Omental fat pad (tissue), 4 donors: Measurements from ENCODE around the gene GUK1. TPM values are rescaled to one million over a fixed set of nuclear protein-coding genes. Genes with fewer than 3 reads are reported as not detected.

Experiments used
- ATAC-seq: fragments of 150-250 bp; one replicate; pipeline ENCODE4 v1.9.1; 2016; ENCODE audit warnings: mild to moderate bottlenecking, moderate library complexity; ENCODE audit not compliant: low FRiP score
- DNase-seq: peaks from one replicate; pipeline ENCODE4 v3.0.0-alpha.2; 2019; ENCODE audit warnings: low spot score
- total RNA-seq, 4 donors: library from RNA; depleted of rRNA; stranded (reverse); fragments of >200 nt; gene quantifications; one replicate each; pipeline ENCODE4 v1.1.0, GENCODE V29; 2016
- TF ChIP-seq, protein P1 (sequence below), 3 donors: fragments of 450-650 bp; IDR thresholded peaks; one replicate each; pipeline ENCODE4 v1.5.1; 2016 to 2017; ENCODE audit warnings: antibody characterized with exemption in 3 of 3, mild to moderate bottlenecking in 3 of 3, moderate library complexity in 2 of 3

The GUK1 gene
- total RNA-seq, 4 donors from 2014 or later: 285 to 404 (median 308) TPM

DNA sequence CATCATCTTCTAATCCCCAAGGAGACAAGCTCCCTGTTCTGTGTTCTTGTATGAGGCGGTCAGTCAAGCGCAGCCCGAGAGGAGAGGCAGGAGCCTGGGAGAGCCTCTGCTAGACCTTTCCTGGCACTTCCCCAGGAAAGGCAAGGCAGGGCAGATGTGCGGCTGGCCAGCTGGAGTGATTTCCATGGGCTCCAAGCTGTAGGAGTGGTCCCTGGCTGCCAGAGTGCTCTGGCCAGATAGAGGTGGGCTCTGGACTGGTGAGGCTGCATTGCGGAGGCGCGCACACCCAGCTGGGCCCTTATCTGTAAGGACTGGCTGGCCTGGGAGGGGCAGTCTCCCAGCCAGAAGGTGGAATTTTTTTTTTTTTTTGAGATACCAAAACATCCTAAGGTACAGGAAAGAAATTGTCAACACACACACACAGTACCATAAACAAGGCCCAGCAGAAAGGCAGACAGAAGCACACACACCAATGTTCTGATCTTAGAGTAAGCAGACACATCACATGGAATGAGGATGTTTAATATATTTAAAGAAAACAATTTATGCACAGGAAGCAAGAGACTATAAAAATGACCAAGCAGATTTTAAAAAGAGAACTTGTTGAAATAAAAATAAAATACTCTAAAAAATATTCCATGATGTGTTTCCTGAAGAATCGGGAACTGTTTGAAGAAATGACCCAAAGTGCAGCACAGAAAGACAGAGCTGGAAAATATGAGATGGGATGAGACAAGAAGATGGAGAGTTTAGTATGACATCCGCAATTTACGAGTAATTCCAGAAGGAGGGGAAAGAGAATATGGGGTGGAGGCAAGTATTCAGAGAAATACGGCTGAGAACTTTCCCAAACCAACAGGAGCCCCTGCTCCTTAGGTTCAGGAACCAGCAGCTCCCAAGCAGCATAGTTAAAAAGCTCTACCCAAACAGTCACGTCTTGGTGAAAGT, 38.9 kb downstream of the GUK1 start:
- DNase-seq (no peak), ATAC-seq (no peak)
- TF ChIP-seq, protein P1, sequence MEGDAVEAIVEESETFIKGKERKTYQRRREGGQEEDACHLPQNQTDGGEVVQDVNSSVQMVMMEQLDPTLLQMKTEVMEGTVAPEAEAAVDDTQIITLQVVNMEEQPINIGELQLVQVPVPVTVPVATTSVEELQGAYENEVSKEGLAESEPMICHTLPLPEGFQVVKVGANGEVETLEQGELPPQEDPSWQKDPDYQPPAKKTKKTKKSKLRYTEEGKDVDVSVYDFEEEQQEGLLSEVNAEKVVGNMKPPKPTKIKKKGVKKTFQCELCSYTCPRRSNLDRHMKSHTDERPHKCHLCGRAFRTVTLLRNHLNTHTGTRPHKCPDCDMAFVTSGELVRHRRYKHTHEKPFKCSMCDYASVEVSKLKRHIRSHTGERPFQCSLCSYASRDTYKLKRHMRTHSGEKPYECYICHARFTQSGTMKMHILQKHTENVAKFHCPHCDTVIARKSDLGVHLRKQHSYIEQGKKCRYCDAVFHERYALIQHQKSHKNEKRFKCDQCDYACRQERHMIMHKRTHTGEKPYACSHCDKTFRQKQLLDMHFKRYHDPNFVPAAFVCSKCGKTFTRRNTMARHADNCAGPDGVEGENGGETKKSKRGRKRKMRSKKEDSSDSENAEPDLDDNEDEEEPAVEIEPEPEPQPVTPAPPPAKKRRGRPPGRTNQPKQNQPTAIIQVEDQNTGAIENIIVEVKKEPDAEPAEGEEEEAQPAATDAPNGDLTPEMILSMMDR (IDR thresholded peaks at IDR 0.05): no peak

DNA sequence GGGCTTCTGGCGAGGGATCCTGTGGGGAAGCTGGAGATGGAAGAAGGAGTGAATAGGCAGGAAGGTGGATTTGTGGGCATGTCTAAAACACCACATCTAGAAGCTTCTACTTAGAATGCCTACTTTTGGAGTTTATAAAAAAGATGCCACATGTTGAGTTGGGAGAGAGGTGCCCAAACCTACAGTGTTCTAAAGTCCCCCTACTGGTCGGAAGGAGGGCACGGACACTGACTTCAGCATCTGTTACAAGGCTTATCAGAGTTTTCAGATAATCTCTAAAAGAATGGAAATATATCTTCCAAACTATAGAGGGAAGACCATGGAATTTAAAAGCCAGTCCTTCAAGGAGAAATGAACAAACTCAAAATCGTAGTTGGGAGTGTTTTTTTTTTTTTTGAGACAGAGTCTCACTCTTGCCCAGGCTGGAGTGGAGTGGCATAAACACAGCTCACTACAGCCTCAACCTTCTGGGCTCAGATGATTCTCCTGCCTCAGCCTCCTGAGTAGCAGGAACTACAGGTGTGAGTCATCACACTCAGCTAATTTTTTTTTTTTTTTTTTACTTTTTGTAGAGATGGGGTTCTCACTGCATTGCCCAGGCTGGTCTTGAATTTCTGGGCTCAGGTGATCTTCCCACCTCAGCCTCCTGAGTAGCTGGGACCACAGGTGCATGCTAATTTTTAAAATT, 40.3 kb downstream of the GUK1 start:
- no peak for ATAC-seq
- TF ChIP-seq, protein P1 (IDR thresholded peaks at IDR 0.05): no peak
- no peak for DNase-seq

DNA sequence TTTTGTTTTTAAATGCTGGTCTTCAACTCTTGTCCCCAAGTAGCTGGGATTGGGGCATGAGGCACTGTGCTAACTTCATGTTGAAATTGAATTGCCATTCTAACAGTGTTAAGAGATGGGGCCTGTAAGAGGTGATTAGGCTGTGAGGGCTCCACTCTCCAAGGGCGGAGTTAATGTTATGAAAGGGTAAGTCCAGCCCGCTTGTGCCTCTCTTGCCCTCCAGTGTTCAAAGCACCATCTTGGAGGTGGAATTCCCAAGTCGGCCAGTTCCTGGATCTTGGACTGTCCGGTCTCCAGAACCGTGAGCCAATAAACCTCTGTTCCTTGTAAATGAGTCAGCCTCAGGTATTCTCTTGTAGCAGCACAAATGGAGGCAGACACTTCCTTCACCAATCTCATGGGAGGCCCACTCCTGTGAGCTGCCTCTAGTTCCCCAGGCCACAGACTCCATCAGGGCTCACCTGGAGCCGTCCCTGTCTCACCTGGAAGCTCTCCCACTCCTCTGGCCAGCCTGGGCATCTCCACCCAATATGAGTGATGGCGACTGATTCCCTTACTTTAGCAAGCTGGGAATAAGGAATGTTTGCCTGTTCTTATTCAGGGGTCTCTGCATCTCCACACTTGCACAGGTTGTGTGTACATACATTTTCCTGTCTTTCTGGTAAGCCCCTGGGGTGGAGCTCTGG, 41.0 kb downstream of the GUK1 start:
- TF ChIP-seq, protein P1 (IDR thresholded peaks at IDR 0.05): no peak
- DNase-seq: no peak
- no peak for ATAC-seq

DNA sequence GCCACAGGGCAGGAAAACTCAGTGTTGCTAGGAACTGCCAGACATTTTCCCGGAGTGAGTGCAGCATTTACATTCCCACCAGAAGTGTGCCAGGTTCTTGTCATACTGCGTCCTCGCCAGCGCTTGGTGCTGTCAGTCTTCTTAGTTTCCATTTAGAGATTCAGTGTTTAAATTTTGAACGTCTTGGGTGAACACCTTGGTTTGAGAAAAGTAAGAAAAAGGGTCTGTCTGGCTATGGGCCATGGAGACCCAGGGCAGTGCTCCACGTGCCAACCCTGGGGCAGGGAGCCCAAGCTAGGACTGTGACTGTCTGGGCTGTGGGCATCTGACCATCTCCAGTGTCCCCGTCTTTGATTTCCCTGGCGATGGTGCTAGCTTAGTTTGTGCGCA, 41.6 kb downstream of the GUK1 start:
- TF ChIP-seq, protein P1 (IDR thresholded peaks at IDR 0.05): no peak
- no peak for ATAC-seq
- DNase-seq: no peak

DNA sequence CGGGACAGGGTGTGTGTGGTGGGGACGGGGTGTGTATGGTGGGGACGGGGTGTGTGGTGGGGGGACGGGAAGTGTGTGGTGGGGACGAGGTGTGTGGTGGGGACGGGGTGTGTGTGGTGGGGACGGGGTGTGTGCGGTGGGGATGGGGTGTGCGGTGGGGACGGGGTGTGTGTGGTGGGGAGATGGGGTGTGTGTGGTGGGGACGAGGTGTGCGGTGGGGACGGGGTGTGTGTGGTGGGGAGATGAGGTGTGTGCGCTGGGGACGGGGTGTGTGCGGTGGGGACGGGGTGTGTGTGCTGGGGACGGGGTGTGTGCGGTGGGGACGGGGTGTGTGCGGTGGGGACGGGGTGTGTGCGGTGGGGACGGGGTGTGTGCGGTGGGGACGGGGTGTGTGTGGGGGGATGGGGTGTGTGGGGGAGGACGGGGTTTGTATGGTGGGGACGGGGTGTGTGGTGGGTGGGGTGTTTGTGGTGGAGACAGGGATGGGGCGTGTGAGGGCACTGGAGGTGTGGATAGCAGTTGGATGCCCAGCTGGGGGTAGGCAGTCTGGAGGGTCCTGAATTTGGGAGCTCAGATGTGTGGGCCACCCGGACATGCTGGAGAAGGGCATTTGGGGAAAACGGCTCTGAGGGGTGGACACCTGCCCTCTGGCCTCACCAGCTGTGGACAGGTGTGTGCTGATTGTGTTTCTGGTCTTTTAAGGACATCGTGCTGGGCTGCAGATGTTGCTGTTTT, 42.4 kb downstream of the GUK1 start:
- ATAC-seq (no peak), DNase-seq (no peak)
- TF ChIP-seq, protein P1 (IDR thresholded peaks at IDR 0.05): no peak

DNA sequence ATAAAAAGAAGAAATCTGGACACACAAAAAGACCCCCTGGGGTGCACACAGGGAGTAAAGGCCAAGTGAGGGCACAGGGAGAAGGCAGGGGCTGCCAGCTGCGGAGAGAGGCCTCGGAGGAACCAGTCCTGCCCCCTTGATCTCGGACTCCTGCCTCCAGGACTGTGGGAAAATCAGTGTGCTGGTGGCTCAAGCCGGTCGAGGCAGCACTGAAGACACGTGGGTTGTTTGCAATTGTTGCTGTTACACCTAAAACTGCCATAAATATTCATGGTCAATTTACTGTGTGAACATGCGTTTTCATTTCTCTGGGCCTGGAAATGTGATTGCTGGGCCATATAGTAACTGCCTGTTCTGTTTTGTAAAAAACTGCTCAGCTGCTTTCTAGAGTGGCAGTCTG, 44.1 kb downstream of the GUK1 start:
- DNase-seq (no peak), ATAC-seq (no peak)
- TF ChIP-seq, protein P1 (IDR thresholded peaks at IDR 0.05): no peak
